Liver (tissue), 9 donors: ENCODE results near the gene TAF1B. TPM values are rescaled to one million over a fixed set of nuclear protein-coding genes. Genes with fewer than 3 reads are reported as not detected.

Experiments used
- DNase-seq: peaks from one replicate; pipeline ENCODE4 v3.0.0-alpha.2; 2017; ENCODE audit warnings: low spot score
- H3K27ac ChIP-seq, 2 donors: one replicate each; pipeline ENCODE4 v1.7.0; 2013; ENCODE audit warnings: inconsistent platforms in 2 of 2, low read length in 2 of 2, control low read depth in 1 of 2, low read depth in 1 of 2, mild to moderate bottlenecking in 1 of 2
- H3K27me3 ChIP-seq, 4 donors: one replicate each; pipeline versions ENCODE4 v1.6.1 to v1.7.0; 2013; ENCODE audit warnings: low read length in 3 of 4, inconsistent platforms in 1 of 4, mild to moderate bottlenecking in 1 of 4, moderate library complexity in 1 of 4; ENCODE audit not compliant: control insufficient read depth in 4 of 4, insufficient read depth in 4 of 4
- H3K36me3 ChIP-seq, 4 donors: one replicate each; pipeline versions ENCODE4 v1.6.1 to v1.7.0; 2013; ENCODE audit warnings: low read length in 3 of 4, mild to moderate bottlenecking in 3 of 4, low read depth in 1 of 4, moderate library complexity in 1 of 4; ENCODE audit not compliant: control insufficient read depth in 4 of 4, insufficient read depth in 3 of 4
- H3K4me1 ChIP-seq, 4 donors: one replicate each; pipeline versions ENCODE4 v1.6.1 to v1.7.0; 2013; ENCODE audit warnings: low read length in 3 of 4, mild to moderate bottlenecking in 3 of 4, moderate library complexity in 1 of 4; ENCODE audit not compliant: control insufficient read depth in 4 of 4, insufficient read depth in 4 of 4
- H3K4me3 ChIP-seq, 3 donors: one replicate each; pipeline versions ENCODE4 v1.6.1 to v1.7.0; 2013; ENCODE audit warnings: low read length in 3 of 3, control low read depth in 1 of 3, low read depth in 1 of 3, mild to moderate bottlenecking in 1 of 3
- H3K9ac ChIP-seq, 2 donors: one replicate each; pipeline ENCODE4 v1.7.0; 2013; ENCODE audit warnings: low read length in 2 of 2, mild to moderate bottlenecking in 2 of 2, moderate library complexity in 2 of 2, control low read depth in 1 of 2, low read depth in 1 of 2
- H3K9me3 ChIP-seq, 4 donors: one replicate each; pipeline versions ENCODE4 v1.6.1 to v1.7.0; 2013; ENCODE audit warnings: low read length in 3 of 4; ENCODE audit not compliant: control insufficient read depth in 4 of 4
- ATF3 ChIP-seq: IDR thresholded peaks from 2 replicates; pipeline ENCODE4 v1.6.1; 2016; ENCODE audit warnings: antibody characterized with exemption
- CTCF ChIP-seq: fragments of 150-350 bp; IDR thresholded peaks from 2 replicates; pipeline ENCODE4 v1.5.1; 2017; ENCODE audit warnings: improper control_type of control experiment, low read depth, low read length; ENCODE audit not compliant: missing input control
- EGR1 ChIP-seq, 2 donors: IDR thresholded peaks; 2 replicates each; pipeline ENCODE4 v1.6.1; 2016 to 2018; ENCODE audit warnings: antibody characterized with exemption in 2 of 2, low read depth in 2 of 2
- FOXA1 ChIP-seq: IDR thresholded peaks from 2 replicates; pipeline ENCODE4 v1.6.1; 2016; ENCODE audit warnings: antibody characterized with exemption
- FOXA2 ChIP-seq: IDR thresholded peaks from 2 replicates; pipeline ENCODE4 v1.6.1; 2016; ENCODE audit warnings: antibody characterized with exemption
- GABPA ChIP-seq, 2 donors: IDR thresholded peaks in 1 of 2; conservative IDR thresholded peaks in 1 of 2; 2 replicates each; pipeline ENCODE4 v1.6.1; 2016; ENCODE audit warnings: antibody characterized with exemption in 2 of 2, mild to moderate bottlenecking in 1 of 2, moderate library complexity in 1 of 2
- HNF4G ChIP-seq: IDR thresholded peaks from 2 replicates; pipeline ENCODE4 v1.6.1; 2016; ENCODE audit warnings: antibody characterized with exemption
- JUND ChIP-seq, 2 donors: IDR thresholded peaks; 2 replicates each; pipeline ENCODE4 v1.6.1; 2016; ENCODE audit warnings: antibody characterized with exemption in 2 of 2
- MAX ChIP-seq: IDR thresholded peaks from 2 replicates; pipeline ENCODE4 v1.6.1; 2016; ENCODE audit warnings: antibody characterized with exemption
- NR2F2 ChIP-seq: IDR thresholded peaks from 2 replicates; pipeline ENCODE4 v1.6.1; 2016; ENCODE audit warnings: antibody characterized with exemption
- RAD21 ChIP-seq, 2 donors: IDR thresholded peaks; 2 replicates each; pipeline ENCODE4 v1.6.1; 2016; ENCODE audit warnings: antibody characterized with exemption in 2 of 2, mild to moderate bottlenecking in 2 of 2
- RXRA ChIP-seq, 2 donors: IDR thresholded peaks; 2 replicates each; pipeline ENCODE4 v1.6.1; 2017 to 2018; ENCODE audit warnings: antibody characterized with exemption in 2 of 2, mild to moderate bottlenecking in 1 of 2
- SP1 ChIP-seq: IDR thresholded peaks from 2 replicates; pipeline ENCODE4 v1.6.1; 2018; ENCODE audit warnings: antibody characterized with exemption, mild to moderate bottlenecking
- TAF1 ChIP-seq: conservative IDR thresholded peaks from 2 replicates; pipeline ENCODE4 v1.6.1; 2016; ENCODE audit warnings: antibody characterized with exemption, mild to moderate bottlenecking
- YY1 ChIP-seq: IDR thresholded peaks from 2 replicates; pipeline ENCODE4 v1.6.1; 2016; ENCODE audit warnings: antibody characterized with exemption, mild to moderate bottlenecking
- ZBTB33 ChIP-seq: IDR thresholded peaks from 2 replicates; pipeline ENCODE4 v1.6.1; 2016; ENCODE audit warnings: antibody characterized with exemption
- WGBS: extraction: QIAGEN DNeasy Blood & Tissue Kit; methylation state at CpG from one replicate; pipeline ENCODE4 v1.1.7; 2013; 5-methylcytosine and 5-hydroxymethylcytosine counted together
- polyA plus RNA-seq, 2 donors: library from polyadenylated mRNA; stranded (reverse) in 1 of 2; unstranded in 1 of 2; fragments of 200-250 nt in 1 of 2; fragments of >200 nt in 1 of 2; fragmentation: Nextera tagmentation in 1 of 2; extraction: Ambion mirVana in 1 of 2; gene quantifications; one replicate each; pipeline versions ENCODE4 v1.2.1 to v1.2.3, GENCODE V29; 2013 to 2015
- total RNA-seq, 2 donors: library from RNA; depleted of rRNA; stranded (reverse); fragments of >200 nt; gene quantifications; one replicate each; pipeline ENCODE4 v1.2.3, GENCODE V29; 2014
- donor health status: healthy.
- donor health status: healthy.
- donor health status: healthy.
- donor health status: healthy.
- donor health status: healthy.

Gene TAF1B
- total and polyA plus RNA-seq, 4 donors, result 3.1 to 17.2 (median 5.6) TPM

- no peak overlapping the region for H3K27ac ChIP-seq
- no peak overlapping the region for H3K9ac ChIP-seq
- H3K9me3 ChIP-seq, result no peaks in the 10 kb centered on the region
- peaks cover 2 to 40% (median 16%) of the 10 kb centered on the region in 4 donors for H3K36me3 ChIP-seq
- DNase-seq, result no peak
- H3K4me1 ChIP-seq, result no peaks in the 10 kb centered on the region
- 96% methylated on average over 10 of the region's 10 CpGs for WGBS
- TF ChIP-seq CTCF, result no peak
- no peak for TF ChIP-seq FOXA2
- no peak for TF ChIP-seq FOXA1
- TF ChIP-seq EGR1 (IDR thresholded peaks at IDR 0.05; ENCODE audit: low read depth in 2 of 2), result no peak
- no peak for TF ChIP-seq JUND (IDR thresholded peaks at IDR 0.05)
- no peaks in the 10 kb centered on the region for H3K27me3 ChIP-seq
- H3K4me3 ChIP-seq, result no peak overlapping the region
These were observed 125.6 kb downstream of the TAF1B start for GRCh38 chr2:9968553-9969497.

GRCh38 chr2:9970200-9971044, 127.1 kb downstream of the TAF1B start:
- no peak overlapping the region for H3K27ac ChIP-seq
- WGBS, result 87% methylated on average over 12 of the region's 12 CpGs
- H3K36me3 ChIP-seq, result peaks cover 0 to 40% (median 16%) of the 10 kb centered on the region in 4 donors
- TF ChIP-seq FOXA2 (no peak), FOXA1 (no peak), HNF4G (no peak), TAF1 (no peak), ATF3 (no peak), NR2F2 (no peak), RAD21 (IDR thresholded peaks at IDR 0.05) (no peak), MAX (no peak), GABPA (IDR thresholded peaks at IDR 0.05 in 1 of 2, conservative IDR thresholded peaks at IDR 0.05 in 1 of 2) (no peak), SP1 (no peak), ZBTB33 (no peak), CTCF (no peak), RXRA (IDR thresholded peaks at IDR 0.05) (no peak), YY1 (no peak)
- no peaks in the 10 kb centered on the region for H3K27me3 ChIP-seq
- H3K4me3 ChIP-seq, result no peak overlapping the region
- H3K9ac ChIP-seq, result no peak overlapping the region
- H3K9me3 ChIP-seq, result no peaks in the 10 kb centered on the region
- no peak for DNase-seq
- no peaks in the 10 kb centered on the region for H3K4me1 ChIP-seq
